Measurements from ENCODE around the gene EXOG. TPM values are rescaled to one million over a fixed set of nuclear protein-coding genes. Genes with fewer than 3 reads are reported as not detected.

The EXOG gene
- total RNA-seq, 1 experiment from 2014 or later, result 13.7 TPM

GRCh38 chr3:38489766-38490165 is 6.4 kb upstream of the EXOG start:
- H3K36me3 Mint-ChIP-seq, result peaks cover 7% of the 10 kb centered on the region
- H3K4me1 Mint-ChIP-seq, result no peaks in the 10 kb centered on the region
- CTCF ChIA-PET, result interaction anchor here (0.8 to 1.7 kb wide), 3 partner anchors 10 to 166 kb away, joined by 4 to 6 read pairs (median 4); no protein-coding TSS in a partner anchor
- H3K27me3 Mint-ChIP-seq (ENCODE audit: low read depth), result no peaks in the 10 kb centered on the region
- no peak for ATAC-seq
- H3K4me3 Mint-ChIP-seq, result no peak overlapping the region
- no peak for TF ChIP-seq PREB (CRISPR knock-in tag; IDR thresholded peaks at IDR 0.05; ENCODE audit: borderline replicate concordance)
- no peak for TF ChIP-seq CBFB (CRISPR knock-in tag; IDR thresholded peaks at IDR 0.05; ENCODE audit: low read depth)
- no peak for TF ChIP-seq CREB1 (CRISPR knock-in tag; IDR thresholded peaks at IDR 0.05)
- no peak for TF ChIP-seq ZNF263 (CRISPR knock-in tag; IDR thresholded peaks at IDR 0.05; ENCODE audit: low read depth)
- no peak for TF ChIP-seq PRRX2 (CRISPR knock-in tag; IDR thresholded peaks at IDR 0.05)
- no peak for TF ChIP-seq ZMAT4 (CRISPR knock-in tag; IDR thresholded peaks at IDR 0.05)
- TF ChIP-seq ATF6 (CRISPR knock-in tag; IDR thresholded peaks at IDR 0.05), result no peak
- no peak for TF ChIP-seq ZNF396 (CRISPR knock-in tag; IDR thresholded peaks at IDR 0.05; ENCODE audit: borderline replicate concordance)
- no peak for TF ChIP-seq TP53 (CRISPR knock-in tag; IDR thresholded peaks at IDR 0.05)
- TF ChIP-seq CTCF (IDR thresholded peaks at IDR 0.05), result no peak
- no peak for TF ChIP-seq RELA (CRISPR knock-in tag; IDR thresholded peaks at IDR 0.05; ENCODE audit: borderline replicate concordance)
- no peak for TF ChIP-seq ERG (CRISPR knock-in tag; IDR thresholded peaks at IDR 0.05)
- TF ChIP-seq MXD4 (CRISPR knock-in tag; IDR thresholded peaks at IDR 0.05; ENCODE audit: borderline replicate concordance), result no peak
- TF ChIP-seq EMX1 (CRISPR knock-in tag; IDR thresholded peaks at IDR 0.05), result no peak
- TF ChIP-seq STAT6 (CRISPR knock-in tag; conservative IDR thresholded peaks at IDR 0.05; ENCODE audit: low read depth), result no peak
- TF ChIP-seq ZNF416 (CRISPR knock-in tag; IDR thresholded peaks at IDR 0.05), result no peak
- TF ChIP-seq ESRRA (CRISPR knock-in tag; IDR thresholded peaks at IDR 0.05; ENCODE audit: borderline replicate concordance), result no peak
- no peak for TF ChIP-seq MAX (CRISPR knock-in tag; IDR thresholded peaks at IDR 0.05)
- TF ChIP-seq NFE2L1 (CRISPR knock-in tag; IDR thresholded peaks at IDR 0.05), result no peak
- POLR2A ChIA-PET, result no interaction called here
- no peak for DNase-seq (ENCODE audit: low spot score)
- no peaks in the 10 kb centered on the region for H3K9me3 Mint-ChIP-seq
- no peak overlapping the region; the same call in 1 of the 2 replicates for H3K27ac Mint-ChIP-seq

Measured in WTC11 (cell line).